ENCODE data around the gene FLII. TPM values are rescaled to one million over a fixed set of nuclear protein-coding genes. Genes with fewer than 3 reads are reported as not detected.

FLII gene
- total RNA-seq, 6 experiments from 2014 or later: 347 to 472 (median 438) TPM

DNA sequence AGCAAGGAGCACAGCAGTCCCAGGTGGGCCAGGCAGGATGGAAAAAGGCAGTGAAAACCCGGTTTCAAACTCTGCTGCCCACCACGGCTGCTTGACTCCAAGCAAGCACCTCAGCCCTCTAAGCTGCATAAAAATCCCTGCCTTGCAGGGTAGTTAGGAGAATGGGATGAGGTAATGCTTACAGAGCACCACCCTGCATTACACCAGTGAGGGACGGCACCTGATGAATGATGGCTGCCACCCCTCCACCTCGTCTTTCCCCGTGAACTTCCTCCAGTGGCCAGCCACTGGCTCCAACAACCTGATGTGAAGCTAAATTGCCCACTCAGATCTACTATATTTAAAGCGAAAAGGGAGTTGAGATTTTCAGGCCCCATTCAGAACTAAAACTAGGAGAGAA lies 23.2 kb upstream of the FLII start:
- no peak for DNase-seq
- TF ChIP-seq, protein P1, sequence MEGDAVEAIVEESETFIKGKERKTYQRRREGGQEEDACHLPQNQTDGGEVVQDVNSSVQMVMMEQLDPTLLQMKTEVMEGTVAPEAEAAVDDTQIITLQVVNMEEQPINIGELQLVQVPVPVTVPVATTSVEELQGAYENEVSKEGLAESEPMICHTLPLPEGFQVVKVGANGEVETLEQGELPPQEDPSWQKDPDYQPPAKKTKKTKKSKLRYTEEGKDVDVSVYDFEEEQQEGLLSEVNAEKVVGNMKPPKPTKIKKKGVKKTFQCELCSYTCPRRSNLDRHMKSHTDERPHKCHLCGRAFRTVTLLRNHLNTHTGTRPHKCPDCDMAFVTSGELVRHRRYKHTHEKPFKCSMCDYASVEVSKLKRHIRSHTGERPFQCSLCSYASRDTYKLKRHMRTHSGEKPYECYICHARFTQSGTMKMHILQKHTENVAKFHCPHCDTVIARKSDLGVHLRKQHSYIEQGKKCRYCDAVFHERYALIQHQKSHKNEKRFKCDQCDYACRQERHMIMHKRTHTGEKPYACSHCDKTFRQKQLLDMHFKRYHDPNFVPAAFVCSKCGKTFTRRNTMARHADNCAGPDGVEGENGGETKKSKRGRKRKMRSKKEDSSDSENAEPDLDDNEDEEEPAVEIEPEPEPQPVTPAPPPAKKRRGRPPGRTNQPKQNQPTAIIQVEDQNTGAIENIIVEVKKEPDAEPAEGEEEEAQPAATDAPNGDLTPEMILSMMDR (IDR thresholded peaks at IDR 0.05): no peak
- H3K9me3 Mint-ChIP-seq: no peaks in the 10 kb centered on the region
- H3K4me3 Mint-ChIP-seq: no peak overlapping the region
- H3K4me1 Mint-ChIP-seq (ENCODE audit: low read depth): no peaks in the 10 kb centered on the region
- H3K27ac Mint-ChIP-seq: no peak overlapping the region
- H3K27me3 Mint-ChIP-seq (ENCODE audit: insufficient read depth): no peaks in the 10 kb centered on the region; the same call in 1 of the 2 replicates
- H3K36me3 Mint-ChIP-seq (ENCODE audit: low read depth): peaks cover 16% of the 10 kb centered on the region

DNA sequence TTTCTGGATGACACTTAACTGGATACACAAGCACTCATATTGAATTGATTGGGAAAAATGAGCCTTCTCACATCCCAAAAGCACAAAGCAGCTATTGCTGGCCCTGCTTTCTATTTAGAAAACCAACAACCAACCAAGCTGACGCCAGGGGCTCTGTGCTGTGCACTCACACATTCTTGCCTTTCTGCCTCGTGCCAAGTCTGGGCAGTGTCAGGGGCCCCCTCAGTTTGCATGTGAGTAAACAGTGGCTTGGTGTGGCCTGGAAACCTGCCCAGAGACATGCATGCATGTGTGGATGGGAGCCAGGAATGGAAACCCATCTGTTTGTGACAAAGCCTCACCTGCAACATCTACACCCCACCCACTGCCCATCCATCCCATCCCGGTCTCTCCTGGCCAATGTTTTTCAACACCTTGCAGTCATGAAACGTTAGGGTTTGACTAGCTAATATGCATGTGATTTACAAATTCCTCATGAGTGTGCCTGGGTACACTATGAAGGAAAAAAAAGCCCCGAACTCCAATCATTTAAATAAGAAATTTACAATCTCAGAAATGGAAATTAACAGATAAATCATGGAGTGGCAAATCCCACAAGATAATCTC lies 22.3 kb upstream of the FLII start:
- DNase-seq: no peak
- peaks cover 18% of the 10 kb centered on the region for H3K36me3 Mint-ChIP-seq (ENCODE audit: low read depth)
- H3K27ac Mint-ChIP-seq: no peak overlapping the region
- no peaks in the 10 kb centered on the region for H3K9me3 Mint-ChIP-seq
- no peaks in the 10 kb centered on the region; the same call in 1 of the 2 replicates for H3K27me3 Mint-ChIP-seq (ENCODE audit: insufficient read depth)
- H3K4me3 Mint-ChIP-seq: no peak overlapping the region
- no peaks in the 10 kb centered on the region for H3K4me1 Mint-ChIP-seq (ENCODE audit: low read depth)
- TF ChIP-seq, protein P1 (IDR thresholded peaks at IDR 0.05): no peak

DNA sequence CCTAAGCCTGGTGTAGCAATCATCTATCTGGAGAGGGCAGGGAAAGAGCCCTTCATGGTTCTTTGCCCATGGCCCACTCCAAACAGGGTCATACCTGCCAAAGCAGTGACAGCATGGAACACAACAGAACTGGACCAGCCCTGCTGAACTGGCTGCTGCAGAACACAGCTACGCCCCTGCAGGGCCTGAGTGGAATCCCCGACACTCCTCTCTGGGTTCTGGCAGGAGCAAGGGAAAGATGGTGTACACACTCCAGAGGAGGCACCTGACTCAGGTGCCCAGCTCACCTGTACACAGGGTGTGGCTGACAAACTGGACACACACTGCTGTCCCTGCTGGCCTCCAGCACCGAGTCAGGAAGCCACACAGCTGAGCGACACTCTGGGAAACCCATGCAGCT lies 21.7 kb upstream of the FLII start:
- DNase-seq: no peak
- Mint-ChIP-seq H3K4me3 (no peak overlapping the region), H3K4me1 (ENCODE audit: low read depth) (no peaks in the 10 kb centered on the region), H3K27ac (no peak overlapping the region), H3K27me3 (ENCODE audit: insufficient read depth) (no peaks in the 10 kb centered on the region; the same call in 1 of the 2 replicates), H3K9me3 (no peaks in the 10 kb centered on the region), H3K36me3 (ENCODE audit: low read depth) (peaks cover 13% of the 10 kb centered on the region)
- TF ChIP-seq, protein P1 (IDR thresholded peaks at IDR 0.05): no peak

DNA sequence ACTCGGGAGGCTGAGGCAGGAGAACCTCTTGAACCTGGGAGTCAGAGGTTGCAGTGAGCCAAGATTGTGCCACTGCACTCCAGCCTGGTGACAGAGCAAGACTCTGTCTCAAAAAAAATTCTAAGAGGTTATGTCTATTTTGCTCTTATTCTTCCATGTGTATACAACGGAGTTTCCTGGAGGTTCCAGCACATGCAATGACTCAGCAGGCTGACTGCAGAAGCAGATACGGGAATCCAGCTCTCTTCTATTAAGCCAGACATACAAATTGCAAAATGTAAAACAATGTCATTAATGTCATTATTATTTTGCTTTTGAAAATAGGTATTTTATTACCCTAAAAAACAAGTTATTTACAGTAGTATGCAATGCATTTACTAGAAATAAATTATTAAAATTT lies 20.3 kb upstream of the FLII start:
- Mint-ChIP-seq H3K4me1 (ENCODE audit: low read depth) (no peaks in the 10 kb centered on the region), H3K4me3 (no peak overlapping the region), H3K27me3 (ENCODE audit: insufficient read depth) (no peaks in the 10 kb centered on the region; the same call in 1 of the 2 replicates), H3K9me3 (no peaks in the 10 kb centered on the region), H3K36me3 (ENCODE audit: low read depth) (peaks cover 12% of the 10 kb centered on the region; the same call in 1 of the 2 replicates), H3K27ac (no peak overlapping the region; the same call in 1 of the 2 replicates)
- no peak for DNase-seq
- TF ChIP-seq, protein P1 (IDR thresholded peaks at IDR 0.05): no peak

DNA sequence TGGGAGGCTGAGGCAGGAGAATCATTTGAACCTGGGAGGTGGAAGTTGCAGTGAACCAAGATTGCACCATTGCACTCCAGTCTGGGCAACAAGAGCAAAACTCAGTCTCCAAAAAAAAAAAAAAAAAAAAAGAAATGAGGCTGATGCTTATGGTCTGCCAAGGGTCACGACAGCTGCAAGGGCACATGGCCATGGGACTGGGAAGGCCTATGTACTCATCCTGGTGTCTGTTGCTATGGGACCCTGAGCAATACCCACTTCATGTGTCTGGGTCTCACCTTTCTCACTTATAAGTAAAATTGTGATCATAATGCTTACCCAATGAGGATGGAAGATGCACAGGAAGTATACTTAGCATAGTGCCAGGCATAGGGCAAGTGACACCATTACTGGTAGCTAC lies 18.5 kb upstream of the FLII start:
- no peaks in the 10 kb centered on the region; the same call in 1 of the 2 replicates for H3K27me3 Mint-ChIP-seq (ENCODE audit: insufficient read depth)
- H3K4me3 Mint-ChIP-seq: no peak overlapping the region
- no peaks in the 10 kb centered on the region for H3K4me1 Mint-ChIP-seq (ENCODE audit: low read depth)
- no peak overlapping the region for H3K27ac Mint-ChIP-seq
- no peak for DNase-seq
- TF ChIP-seq, protein P1 (IDR thresholded peaks at IDR 0.05): no peak
- H3K36me3 Mint-ChIP-seq (ENCODE audit: low read depth): peaks cover 8% of the 10 kb centered on the region; the same call in 1 of the 2 replicates
- H3K9me3 Mint-ChIP-seq: no peaks in the 10 kb centered on the region
